SK-N-SH (cell line): ENCODE data around the gene PERM1. TPM values are rescaled to one million over a fixed set of nuclear protein-coding genes. Genes with fewer than 3 reads are reported as not detected.

Experiments
- CTCF ChIA-PET: fragments of 300-600, 350-600 bp; formaldehyde crosslinking; extraction: SDS; loops from one replicate; lab custom pipeline; 2021; lab: Yijun Ruan, JAX
- POLR2A ChIA-PET: fragments of 350-600 bp; sonication (Branson Sonifier 250); formaldehyde crosslinking; extraction: SDS; loops from one replicate; lab custom pipeline; 2020; ENCODE audit warnings: antibody characterized with exemption, inconsistent platforms; lab: Yijun Ruan, JAX
- DNase-seq: peaks from one replicate; pipeline ENCODE4 v3.0.0; 2012
- H2AFZ ChIP-seq: fragments of 200-600 bp; sonication (generic); 2 replicates; pipeline ENCODE4 v1.8.1; 2016; ENCODE audit warnings: antibody characterized with exemption, mild to moderate bottlenecking, low read depth
- H3F3A ChIP-seq: fragments of 200-600 bp; sonication (generic); replicated peaks from 2 replicates; pipeline ENCODE3; 2016; ENCODE audit warnings: antibody characterized with exemption, mild to moderate bottlenecking; ENCODE audit not compliant: insufficient read depth
- H3K27ac ChIP-seq, 2 experiments: fragments of 200-500 bp in 1 of 2; fragments of 200-600 bp in 1 of 2; sonication (Bioruptor generic) in 1 of 2; sonication (generic), shearing (Covaris generic) in 1 of 2; 2 replicates each; pipeline versions ENCODE4 v1.5.1 to v1.6.1; 2014 to 2016; ENCODE audit warnings: low read depth in 2 of 2, inconsistent platforms in 1 of 2, low read length in 1 of 2, mild to moderate bottlenecking in 1 of 2, mixed read lengths in 1 of 2
- H3K27me3 ChIP-seq: fragments of 200-600 bp; sonication (generic), shearing (Covaris generic); 2 replicates; pipeline ENCODE4 v1.6.1; 2016; ENCODE audit warnings: mixed run types; ENCODE audit not compliant: insufficient read depth
- H3K36me3 ChIP-seq, 2 experiments: fragments of 200-500 bp in 1 of 2; fragments of 200-600 bp in 1 of 2; sonication (Bioruptor generic) in 1 of 2; sonication (generic) in 1 of 2; replicated peaks in 1 of 2; 2 replicates each; pipeline versions ENCODE3 to v1.5.1; 2014 to 2016; ENCODE audit warnings: low read length in 1 of 2, mild to moderate bottlenecking in 1 of 2; ENCODE audit not compliant: insufficient read depth in 2 of 2, control insufficient read depth in 1 of 2
- H3K4me1 ChIP-seq, 2 experiments: fragments of 200-500 bp in 1 of 2; fragments of 200-600 bp in 1 of 2; sonication (Bioruptor generic) in 1 of 2; sonication (generic), shearing (Covaris generic) in 1 of 2; 2 replicates each; pipeline versions ENCODE4 v1.5.1 to v1.6.1; 2014 to 2016; ENCODE audit warnings: low read depth in 1 of 2, low read length in 1 of 2, mixed run types in 1 of 2; ENCODE audit not compliant: insufficient read depth in 2 of 2, control insufficient read depth in 1 of 2
- H3K4me2 ChIP-seq: fragments of 200-600 bp; sonication (generic), shearing (Covaris generic); 2 replicates; pipeline ENCODE4 v1.6.1; 2017; ENCODE audit warnings: mixed run types
- H3K4me3 ChIP-seq, 2 experiments: fragments of 200-500 bp in 1 of 2; fragments of 200-600 bp in 1 of 2; sonication (Bioruptor generic) in 1 of 2; sonication (generic), shearing (Covaris generic) in 1 of 2; 2 replicates each; pipeline versions ENCODE4 v1.5.1 to v1.8.1; 2014 to 2016; ENCODE audit warnings: low read depth in 2 of 2, inconsistent platforms in 1 of 2, low read length in 1 of 2, mild to moderate bottlenecking in 1 of 2, mixed read lengths in 1 of 2, moderate library complexity in 1 of 2
- H3K79me2 ChIP-seq: fragments of 200-600 bp; sonication (generic); 2 replicates; pipeline ENCODE4 v1.8.1; 2017; ENCODE audit warnings: mild to moderate bottlenecking; ENCODE audit not compliant: insufficient read depth
- H3K9ac ChIP-seq: fragments of 200-600 bp; sonication (generic); 2 replicates; pipeline ENCODE4 v1.6.1; 2017; ENCODE audit warnings: mixed run types
- H3K9me2 ChIP-seq: fragments of 200-600 bp; sonication (generic); 2 replicates; pipeline ENCODE4 v1.6.1; 2017; ENCODE audit warnings: mixed run types
- H3K9me3 ChIP-seq: fragments of 200-600 bp; sonication (generic); 2 replicates; pipeline ENCODE4 v1.6.1; 2017; ENCODE audit warnings: mixed run types, mild to moderate bottlenecking, moderate library complexity
- H4K20me1 ChIP-seq: fragments of 200-600 bp; sonication (generic); 2 replicates; pipeline ENCODE4 v1.6.1; 2017; ENCODE audit warnings: mild to moderate bottlenecking, mixed run types; ENCODE audit not compliant: insufficient read depth
- CHD2 ChIP-seq: fragments of 150-350 bp; IDR thresholded peaks from 2 replicates; pipeline ENCODE4 v1.6.1; 2018; ENCODE audit warnings: low read length; ENCODE audit not compliant: partially characterized antibody
- CTCF ChIP-seq: fragments of 200-600 bp; sonication (generic); IDR thresholded peaks from 2 replicates; pipeline ENCODE4 v1.6.1; 2017; ENCODE audit warnings: antibody characterized with exemption, mild to moderate bottlenecking, moderate library complexity
- ELF1 ChIP-seq: IDR thresholded peaks from 2 replicates; pipeline ENCODE4 v1.4.0; 2012
- EZH2phosphoT487 ChIP-seq: fragments of 200-600 bp; sonication (generic); IDR thresholded peaks from 2 replicates; pipeline ENCODE4 v1.6.1; 2017; ENCODE audit warnings: low read depth, mixed run types, mild to moderate bottlenecking, antibody characterized with exemption, moderate library complexity, borderline replicate concordance
- FOXJ3 ChIP-seq: sonication (generic); formaldehyde crosslinking; IDR thresholded peaks from 2 replicates; pipeline ENCODE4 v1.5.1; 2020; ENCODE audit warnings: mild to moderate bottlenecking, missing genetic modification reagents
- GATA2 ChIP-seq: sonication (generic); formaldehyde crosslinking; IDR thresholded peaks from 2 replicates; pipeline ENCODE4 v1.5.0; 2020; ENCODE audit warnings: mild to moderate bottlenecking, missing genetic modification reagents
- MAX ChIP-seq: IDR thresholded peaks from 2 replicates; pipeline ENCODE4 v1.4.0; 2012; ENCODE audit warnings: low read depth
- MEF2A ChIP-seq: IDR thresholded peaks from 2 replicates; pipeline ENCODE4 v1.4.0; 2012; ENCODE audit warnings: low read depth, borderline replicate concordance
- MXI1 ChIP-seq: IDR thresholded peaks from 2 replicates; pipeline ENCODE4 v1.6.1; 2012; ENCODE audit warnings: mild to moderate bottlenecking, low read depth, low read length, improper control_type of control experiment
- RFX5 ChIP-seq: IDR thresholded peaks from 2 replicates; pipeline ENCODE4 v1.6.1; 2012; ENCODE audit warnings: mild to moderate bottlenecking, improper control_type of control experiment, low read length
- SIN3A ChIP-seq: IDR thresholded peaks from 2 replicates; pipeline ENCODE4 v1.6.1; 2012; ENCODE audit warnings: low read depth, mild to moderate bottlenecking, low read length, moderate library complexity, borderline replicate concordance
- TEAD4 ChIP-seq: IDR thresholded peaks from 2 replicates; pipeline ENCODE4 v1.4.0; 2012; ENCODE audit warnings: mild to moderate bottlenecking, borderline replicate concordance; ENCODE audit not compliant: insufficient read depth
- USF1 ChIP-seq: IDR thresholded peaks from 2 replicates; pipeline ENCODE4 v1.4.0; 2012; ENCODE audit warnings: low read depth, borderline replicate concordance
- YY1 ChIP-seq: IDR thresholded peaks from 2 replicates; pipeline ENCODE4 v1.4.0; 2012; ENCODE audit warnings: low read depth, mild to moderate bottlenecking
- ZBTB33 ChIP-seq: IDR thresholded peaks from 2 replicates; pipeline ENCODE4 v1.4.0; 2012; ENCODE audit warnings: low read depth, borderline replicate concordance
- WGBS: methylation state at CpG from one replicate; pipeline ENCODE4 v1.1.6; 2017; ENCODE audit warnings: low lambda C conversion rate; 5-methylcytosine and 5-hydroxymethylcytosine counted together
- polyA plus RNA-seq, 3 experiments: library from polyadenylated mRNA; depleted of rRNA; stranded (reverse); fragments of >200 nt; gene quantifications; 2 replicates each; pipeline ENCODE4 v1.2.3, GENCODE V29; 2012

PERM1 gene
- polyA plus RNA-seq, 1 of the 3 experiments (the other 2 are of a cell fraction) = 0.25 TPM

GRCh38 chr1:941588-942383, 40.1 kb downstream of the PERM1 start:
- H3K36me3 ChIP-seq = peaks cover 0 to 20% of the 10 kb centered on the region in 2 experiments
- no peaks in the 10 kb centered on the region for H4K20me1 ChIP-seq
- H3K79me2 ChIP-seq = no peaks in the 10 kb centered on the region
- peaks cover 0 to 61% of the 10 kb centered on the region in 2 experiments; a peak in 1 of 4 replicates for H3K4me1 ChIP-seq
- TF ChIP-seq CTCF (no peak), FOXJ3 (CRISPR knock-in tag) (no peak), ZBTB33 (no peak), CHD2 (no peak), MEF2A (no peak), MAX (0 out of 2 replicates have a peak, but pooled peaks have one; percentile 26)
- H3K27ac ChIP-seq = peak overlapping the region in 1 of 2 experiments; percentile 75; a peak in 2 of 4 replicates
- H3K9ac ChIP-seq = no peak overlapping the region
- H2AFZ ChIP-seq = no peak overlapping the region
- peak overlapping the region; percentile 47; the same call in 1 of the 2 replicates for H3K4me2 ChIP-seq
- no peaks in the 10 kb centered on the region for H3K27me3 ChIP-seq
- ChIA-PET CTCF (interaction anchor here (0.6 to 8.9 kb wide), 10 partner anchors 12 to 350 kb away, joined by 3 to 125 read pairs (median 9); partner anchors contain the start of gene NOC2L), POLR2A (interaction anchor here (1.1 to 3.2 kb wide), 5 partner anchors 15 to 37 kb away, joined by 3 to 13 read pairs (median 5); no protein-coding TSS in a partner anchor)
- 1% methylated on average over 16 of the region's 98 CpGs for WGBS
- peaks cover 20% of the 10 kb centered on the region for H3F3A ChIP-seq
- peak; percentile 90 for DNase-seq
- H3K9me2 ChIP-seq = no peaks in the 10 kb centered on the region
- no peaks in the 10 kb centered on the region for H3K9me3 ChIP-seq
- H3K4me3 ChIP-seq = peak overlapping the region in 1 of 2 experiments; percentile 38; a peak in 2 of 4 replicates

GRCh38 chr1:941015-941587, 40.8 kb downstream of the PERM1 start:
- no peaks in the 10 kb centered on the region for H3K9me2 ChIP-seq
- CTCF ChIA-PET = interaction anchor here (0.9 to 8.9 kb wide), 12 partner anchors 10 to 71 kb away, joined by 3 to 125 read pairs (median 4); partner anchors contain the start of gene NOC2L
- no peak for DNase-seq
- POLR2A ChIA-PET = interaction anchor here (1.1 to 2.0 kb wide), 3 partner anchors 25 to 35 kb away, joined by 3 to 9 read pairs (median 5); no protein-coding TSS in a partner anchor
- no peak overlapping the region for H2AFZ ChIP-seq
- H3K27ac ChIP-seq = peak overlapping the region in 1 of 2 experiments; percentile 75; a peak in 2 of 4 replicates
- H4K20me1 ChIP-seq = no peaks in the 10 kb centered on the region
- no peaks in the 10 kb centered on the region for H3K27me3 ChIP-seq
- H3K4me2 ChIP-seq = peak overlapping the region; percentile 73; the same call in 1 of the 2 replicates
- H3F3A ChIP-seq = peaks cover 20% of the 10 kb centered on the region
- no peaks in the 10 kb centered on the region for H3K9me3 ChIP-seq
- H3K79me2 ChIP-seq = no peaks in the 10 kb centered on the region
- H3K4me1 ChIP-seq = peaks cover 0 to 61% of the 10 kb centered on the region in 2 experiments; a peak in 1 of 4 replicates
- TF ChIP-seq RFX5 (no peak), YY1 (no peak), USF1 (no peak), GATA2 (CRISPR knock-in tag) (no peak), TEAD4 (no peak), MXI1 (no peak), MEF2A (no peak), SIN3A (no peak; the same call in 1 of the 2 replicates), EZH2phosphoT487 (no peak), ELF1 (no peak)
- peak overlapping the region in 1 of 2 experiments; percentile 38; a peak in 2 of 4 replicates for H3K4me3 ChIP-seq
- peaks cover 0 to 15% of the 10 kb centered on the region in 2 experiments for H3K36me3 ChIP-seq
- 20% methylated on average over 5 of the region's 36 CpGs for WGBS
- H3K9ac ChIP-seq = no peak overlapping the region
